B cell (primary cell): Measurements from ENCODE around the gene SEPTIN1. TPM values are rescaled to one million over a fixed set of nuclear protein-coding genes. Genes with fewer than 3 reads are reported as not detected.

Experiments
- ATAC-seq: fragments of 200-7000 bp; cut with Tn5 transposase; one replicate; pipeline ENCODE4 v1.10.0; 2021; ENCODE audit warnings: low read depth, mild to moderate bottlenecking, moderate number of reproducible peaks, moderate library complexity
- CTCF ChIA-PET: fragments of 350-600 bp; sonication (Branson Sonifier 250); formaldehyde crosslinking; loops from one replicate; lab custom pipeline; 2021; ENCODE audit warnings: antibody characterized with exemption, inconsistent platforms; lab: Charles Lee
- POLR2A ChIA-PET: fragments of 350-600 bp; sonication (Branson Sonifier 250); formaldehyde crosslinking; loops from one replicate; lab custom pipeline; 2021; ENCODE audit warnings: antibody characterized with exemption; lab: Charles Lee
- DNase-seq: peaks from one replicate; pipeline ENCODE4 v3.0.0; 2013
- H2AFZ ChIP-seq: 2 replicates; pipeline ENCODE4 v1.6.1; 2012; ENCODE audit warnings: mild to moderate bottlenecking, low read depth, low read length; ENCODE audit not compliant: insufficient read depth, poor library complexity, severe bottlenecking
- H3K27ac ChIP-seq, 2 donors: 1 replicate in 1 of 2; 2 replicates in 1 of 2; pipeline ENCODE4 v1.5.1; 2012 to 2013; ENCODE audit warnings: low read length in 2 of 2, mild to moderate bottlenecking in 2 of 2, moderate library complexity in 1 of 2
- H3K27me3 ChIP-seq, 4 experiments: fragments of 200-600 bp in 1 of 4; sonication (generic) in 1 of 4; replicated peaks in 1 of 4; 1 replicate in 2 of 4; 2 replicates in 2 of 4; pipeline versions ENCODE4 v1.6.1 to v1.7.0; 2013 to 2016; ENCODE audit warnings: low read length in 3 of 4, mild to moderate bottlenecking in 2 of 4, mixed read lengths in 1 of 4, moderate library complexity in 1 of 4; ENCODE audit not compliant: insufficient read depth in 4 of 4, control insufficient read depth in 3 of 4; ENCODE audit errors: control extremely low read depth in 1 of 4
- H3K36me3 ChIP-seq, 2 experiments: replicated peaks in 1 of 2; 1 replicate in 1 of 2; 2 replicates in 1 of 2; pipeline versions ENCODE4 v1.6.1 to v1.7.1; 2013; ENCODE audit warnings: low read length in 1 of 2; ENCODE audit not compliant: insufficient read depth in 2 of 2, control insufficient read depth in 1 of 2; ENCODE audit errors: control extremely low read depth in 1 of 2, extremely low read depth in 1 of 2
- H3K4me1 ChIP-seq, 2 donors: fragments of 200-600 bp in 1 of 2; sonication (generic) in 1 of 2; 1 replicate in 1 of 2; 2 replicates in 1 of 2; pipeline versions ENCODE4 v1.5.1 to v1.6.1; 2013 to 2017; ENCODE audit warnings: low read length in 2 of 2; ENCODE audit not compliant: control insufficient read depth in 2 of 2, insufficient read depth in 2 of 2
- H3K4me2 ChIP-seq: replicated peaks from 2 replicates; pipeline ENCODE3; 2012; ENCODE audit warnings: mild to moderate bottlenecking, low read depth, low read length; ENCODE audit not compliant: poor library complexity, severe bottlenecking
- H3K4me3 ChIP-seq, 5 experiments: fragments of 200-600 bp in 1 of 5; sonication (generic) in 1 of 5; 1 replicate in 3 of 5; 2 replicates in 2 of 5; pipeline versions ENCODE4 v1.5.1 to v1.7.0; 2011 to 2016; ENCODE audit warnings: low read length in 4 of 5, mild to moderate bottlenecking in 4 of 5, low read depth in 2 of 5, control low read depth in 1 of 5, moderate library complexity in 1 of 5; ENCODE audit not compliant: insufficient read depth in 1 of 5; ENCODE audit errors: control extremely low read depth in 1 of 5, extremely low read depth in 1 of 5
- H3K79me2 ChIP-seq: fragments of 200-600 bp; sonication (generic); one replicate; pipeline ENCODE4 v1.6.0; 2016; ENCODE audit warnings: low read length; ENCODE audit not compliant: control insufficient read depth, insufficient read depth
- H3K9ac ChIP-seq: fragments of 200-600 bp; sonication (generic); 2 replicates; pipeline ENCODE4 v1.6.1; 2017; ENCODE audit warnings: mild to moderate bottlenecking, low read length, moderate library complexity
- H3K9me3 ChIP-seq, 3 donors: one replicate each; pipeline versions ENCODE4 v1.6.1 to v1.7.1; 2013; ENCODE audit warnings: low read length in 2 of 3; ENCODE audit not compliant: control insufficient read depth in 2 of 3, insufficient read depth in 1 of 3; ENCODE audit errors: control extremely low read depth in 1 of 3
- H4K20me1 ChIP-seq: 2 replicates; pipeline ENCODE4 v1.6.0; 2012; ENCODE audit warnings: mild to moderate bottlenecking, low read length; ENCODE audit not compliant: insufficient read depth, control insufficient read depth, poor library complexity, severe bottlenecking
- H3K27ac Mint-ChIP-seq: one replicate; pipeline ENCODE4 v1.8.0; 2021; ENCODE audit warnings: mixed read lengths
- H3K27me3 Mint-ChIP-seq: one replicate; pipeline ENCODE4 v1.8.0; 2021; ENCODE audit warnings: mixed read lengths
- H3K4me1 Mint-ChIP-seq: one replicate; pipeline ENCODE4 v1.8.0; 2021; ENCODE audit warnings: mixed read lengths
- H3K4me3 Mint-ChIP-seq: one replicate; pipeline ENCODE4 v1.8.0; 2021; ENCODE audit warnings: mixed read lengths
- H3K9me3 Mint-ChIP-seq: one replicate; pipeline ENCODE4 v1.8.0; 2022; ENCODE audit warnings: mixed read lengths; ENCODE audit not compliant: insufficient read depth
- EZH2 ChIP-seq: IDR thresholded peaks from 2 replicates; pipeline ENCODE4 v1.6.1; 2012; ENCODE audit warnings: borderline replicate concordance, low read depth, mild to moderate bottlenecking, moderate library complexity, low read length; ENCODE audit not compliant: insufficient read depth, poor library complexity, severe bottlenecking
- WGBS: methylation state at CpG from one replicate; pipeline ENCODE4 v1.1.5; 2013; ENCODE audit warnings: missing lambda C conversion rate; ENCODE audit not compliant: insufficient coverage; 5-methylcytosine and 5-hydroxymethylcytosine counted together
- intact Hi-C: fragments of 100-400 bp; cut with micrococcal nuclease; formaldehyde crosslinking; loops from one replicate; pipeline ENCODE4 v1.10.0; 2022
- polyA plus RNA-seq: library from polyadenylated mRNA; depleted of rRNA; stranded (reverse); fragments of >200 nt; gene quantifications from 2 replicates; pipeline ENCODE4 v1.2.3, GENCODE V29; 2012
- total RNA-seq, 2 donors: library from RNA; stranded (reverse); fragments of 120-200 nt in 1 of 2; gene quantifications; 1 replicate in 1 of 2; 2 replicates in 1 of 2; pipeline versions ENCODE4 v1.2.3 to v1.2.4, GENCODE V29; 2013 to 2022
- TF ChIP-seq, protein P1 (sequence below): fragments of 200-600 bp; IDR thresholded peaks from one replicate; pipeline ENCODE4 v1.8.0; 2022; ENCODE audit warnings: antibody characterized with exemption, mild to moderate bottlenecking

The SEPTIN1 gene
- total and polyA plus RNA-seq, 2 donors (not counting 1 experiment from before 2014, with no cell fraction given), result 154 to 302 TPM

DNA sequence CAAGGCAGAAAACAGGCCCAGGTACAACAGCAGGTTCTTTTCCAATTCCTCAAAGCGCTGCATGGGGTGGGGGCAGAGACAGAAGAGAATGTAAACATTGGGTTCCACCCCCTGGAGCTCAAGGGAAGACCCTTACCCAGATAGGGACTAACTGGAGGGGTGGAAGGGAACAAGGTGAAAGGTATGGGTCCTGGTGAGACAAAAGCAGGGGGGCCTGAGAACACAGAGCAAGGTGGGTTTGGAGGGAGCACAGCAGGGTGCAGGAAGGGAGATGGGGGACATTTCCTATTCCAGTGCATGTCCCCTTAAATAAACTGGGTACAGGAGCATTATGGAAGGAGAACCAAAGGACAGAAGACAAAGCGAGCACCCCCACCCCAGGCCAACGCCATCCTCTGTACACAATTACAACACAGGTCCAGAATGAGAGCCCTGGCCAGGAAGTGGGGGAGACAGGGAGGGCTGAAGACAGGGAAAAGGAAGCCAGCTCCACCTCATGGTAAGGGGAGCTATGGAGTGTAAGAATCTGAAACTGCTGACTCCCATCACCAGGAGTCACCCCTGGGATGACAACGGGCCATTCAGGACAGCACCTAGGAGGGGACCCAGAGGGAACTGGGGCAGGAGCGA, 25.2 kb downstream of the SEPTIN1 start:
- no peak overlapping the region for H3K4me2 ChIP-seq
- H4K20me1 ChIP-seq, result peaks cover 12% of the 10 kb centered on the region
- Mint-ChIP-seq H3K27me3 (no peaks in the 10 kb centered on the region), H3K9me3 (no peaks in the 10 kb centered on the region), H3K4me3 (peak overlapping the region; percentile 43), H3K4me1 (peaks cover 28% of the 10 kb centered on the region), H3K27ac (peak overlapping the region; percentile 60)
- 100% methylated on average over 3 of the region's 5 CpGs for WGBS
- H2AFZ ChIP-seq, result no peak overlapping the region
- CTCF ChIA-PET, result interaction anchor here (1.1 to 1.2 kb wide), 2 partner anchors 12 to 13 kb away, joined by 3 to 4 read pairs; partner anchors contain the start of gene TBC1D10B
- peak overlapping the region in 1 of 2 donors; percentile 31 for H3K27ac ChIP-seq
- POLR2A ChIA-PET, result interaction anchor here (0.6 to 2.8 kb wide), 2 partner anchors 14 to 32 kb away, joined by 6 to 7 read pairs; partner anchors contain the start of gene TBC1D10B
- no peaks in the 10 kb centered on the region for H3K27me3 ChIP-seq
- H3K79me2 ChIP-seq, result peaks cover 45% of the 10 kb centered on the region
- peak; percentile 8 for DNase-seq
- no peak overlapping the region for H3K4me3 ChIP-seq
- no peak for ATAC-seq
- TF ChIP-seq, protein P1, sequence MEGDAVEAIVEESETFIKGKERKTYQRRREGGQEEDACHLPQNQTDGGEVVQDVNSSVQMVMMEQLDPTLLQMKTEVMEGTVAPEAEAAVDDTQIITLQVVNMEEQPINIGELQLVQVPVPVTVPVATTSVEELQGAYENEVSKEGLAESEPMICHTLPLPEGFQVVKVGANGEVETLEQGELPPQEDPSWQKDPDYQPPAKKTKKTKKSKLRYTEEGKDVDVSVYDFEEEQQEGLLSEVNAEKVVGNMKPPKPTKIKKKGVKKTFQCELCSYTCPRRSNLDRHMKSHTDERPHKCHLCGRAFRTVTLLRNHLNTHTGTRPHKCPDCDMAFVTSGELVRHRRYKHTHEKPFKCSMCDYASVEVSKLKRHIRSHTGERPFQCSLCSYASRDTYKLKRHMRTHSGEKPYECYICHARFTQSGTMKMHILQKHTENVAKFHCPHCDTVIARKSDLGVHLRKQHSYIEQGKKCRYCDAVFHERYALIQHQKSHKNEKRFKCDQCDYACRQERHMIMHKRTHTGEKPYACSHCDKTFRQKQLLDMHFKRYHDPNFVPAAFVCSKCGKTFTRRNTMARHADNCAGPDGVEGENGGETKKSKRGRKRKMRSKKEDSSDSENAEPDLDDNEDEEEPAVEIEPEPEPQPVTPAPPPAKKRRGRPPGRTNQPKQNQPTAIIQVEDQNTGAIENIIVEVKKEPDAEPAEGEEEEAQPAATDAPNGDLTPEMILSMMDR, result no peak
- TF ChIP-seq EZH2, result no peak
- intact Hi-C loops, result no loop called here
- peaks cover 0 to 40% of the 10 kb centered on the region in 2 experiments for H3K36me3 ChIP-seq
- peaks cover 15 to 26% of the 10 kb centered on the region in 2 donors for H3K4me1 ChIP-seq
- H3K9me3 ChIP-seq, result no peaks in the 10 kb centered on the region
- H3K9ac ChIP-seq, result no peak overlapping the region
